Stimulated activated CD8-positive, alpha-beta memory T cell treated with anti-CD3 and anti-CD28 coated beads, Interleukin-7, amount 100 ng/mL, for 48 hours (primary cell): ENCODE measurements around the gene SOWAHB.
"Not testable (repeated sequence)": the region's sequence is repeated elsewhere in the genome, so short reads cannot be mapped to it uniquely, and the experiment has no call there.

Experiments used
- DNase-seq, 2 donors: peaks; one replicate each; pipeline ENCODE4 v3.0.0-alpha.2; 2020; ENCODE audit warnings: low read depth in 1 of 2; ENCODE audit errors: extremely low read depth in 1 of 2

SOWAHB gene

GRCh38 chr4:76895619-76896018, 2.3 kb downstream of the SOWAHB start:
- DNase-seq, result no peak

GRCh38 chr4:76894537-76895255, 3.2 kb downstream of the SOWAHB start:
- DNase-seq, result no peak

DNA sequence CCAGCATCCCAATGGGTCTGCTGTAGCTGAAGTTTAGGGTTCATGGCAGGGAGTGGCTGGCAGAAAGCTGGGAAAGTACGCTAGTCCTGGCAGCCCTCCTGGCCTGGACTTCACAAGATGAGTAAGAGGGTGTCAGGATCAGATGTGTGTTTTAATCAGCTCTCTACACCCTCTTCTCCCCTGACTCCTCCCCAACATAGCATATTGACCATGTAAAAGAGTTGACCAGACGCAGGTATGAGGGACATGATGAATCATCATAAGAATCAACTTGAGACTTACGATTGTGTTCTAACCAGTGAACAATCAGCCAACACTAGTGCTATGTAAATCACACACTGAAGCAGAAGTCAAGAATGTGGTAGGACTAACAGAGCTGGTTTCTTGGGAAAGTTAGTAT, 5.3 kb downstream of the SOWAHB start:
- no peak for DNase-seq

GRCh38 chr4:76892001-76892400, 5.9 kb downstream of the SOWAHB start:
- DNase-seq, result no peak

GRCh38 chr4:76886848-76887441, 11.0 kb downstream of the SOWAHB start:
- DNase-seq, result no peak

- DNase-seq, result no peak
Measured at GRCh38 chr4:76886214-76886613, 11.7 kb downstream of the SOWAHB start.

DNA sequence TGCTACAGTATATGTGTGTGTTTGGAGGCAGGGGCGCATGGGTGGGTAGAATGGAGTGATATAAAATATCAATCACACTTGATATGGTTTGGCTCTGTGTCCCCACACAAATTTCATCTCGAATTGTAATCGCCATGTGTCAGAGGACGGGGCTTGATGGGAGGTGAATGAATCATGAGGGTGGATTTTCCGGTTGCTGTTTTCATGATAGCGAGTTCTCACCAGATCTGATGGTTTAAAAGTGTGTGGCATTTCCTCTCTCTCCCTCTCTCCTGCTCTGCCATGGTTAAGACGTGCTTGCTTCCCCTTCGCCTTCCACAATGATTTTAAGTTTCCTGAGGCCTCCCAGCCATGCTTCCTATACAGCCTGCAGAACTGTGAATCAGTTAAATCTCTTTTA, 14.8 kb downstream of the SOWAHB start:
- DNase-seq, result no peak

GRCh38 chr4:76882630-76883029, 15.3 kb downstream of the SOWAHB start:
- no peak for DNase-seq

GRCh38 chr4:76881375-76881774, 16.6 kb downstream of the SOWAHB start:
- no peak for DNase-seq

DNA sequence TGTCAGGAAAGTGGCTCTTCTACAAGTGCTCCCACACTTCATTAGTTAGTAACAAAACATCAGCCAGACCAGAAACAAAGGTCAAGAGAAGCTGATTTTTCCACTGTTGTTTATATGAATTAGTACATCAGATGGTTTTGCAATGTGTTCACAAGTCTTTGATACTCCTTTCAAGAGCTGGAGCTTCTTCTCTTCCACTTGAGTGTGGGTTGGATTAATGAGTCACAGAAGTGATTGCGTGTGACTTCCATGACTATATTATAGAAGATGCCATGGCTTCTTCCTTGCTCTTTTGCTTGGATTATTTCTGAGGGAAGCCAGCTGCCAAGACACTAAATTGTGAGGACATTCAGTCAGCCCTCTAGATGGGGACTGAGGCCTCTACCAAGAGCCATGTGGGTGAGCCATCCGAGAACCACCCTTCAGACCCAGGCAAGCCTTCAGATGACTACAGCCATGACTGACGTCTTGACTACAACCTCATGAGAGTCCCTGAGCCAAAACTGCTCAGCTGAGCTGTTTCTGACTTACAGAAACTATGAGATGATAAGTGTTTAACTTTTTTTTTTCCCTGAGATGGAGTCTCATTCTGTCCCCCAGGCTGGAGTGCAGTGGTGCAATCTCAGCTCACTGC, 18.1 kb downstream of the SOWAHB start:
- no peak for DNase-seq

GRCh38 chr4:76878641-76879165, 19.2 kb downstream of the SOWAHB start:
- DNase-seq, result not testable (repeated sequence)

DNA sequence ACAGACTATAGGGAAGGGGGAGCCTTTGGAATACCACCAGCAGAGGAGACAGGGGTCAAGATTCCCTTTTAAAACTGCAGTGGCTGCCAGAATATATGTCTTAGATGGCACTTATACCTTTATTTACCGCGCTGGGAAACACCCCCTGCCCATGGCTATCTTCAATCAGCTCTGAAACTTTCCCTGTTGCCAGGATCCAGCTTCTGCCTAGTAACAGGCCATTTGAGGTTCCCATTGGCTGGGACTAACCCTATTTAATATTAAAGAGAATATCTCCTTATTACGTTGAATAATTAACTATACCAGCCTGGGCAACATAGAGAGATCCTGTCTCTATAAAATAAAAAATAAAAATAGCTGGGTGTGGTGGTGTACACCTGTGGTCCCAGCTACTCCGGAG, 23.8 kb downstream of the SOWAHB start:
- DNase-seq, result no peak

DNA sequence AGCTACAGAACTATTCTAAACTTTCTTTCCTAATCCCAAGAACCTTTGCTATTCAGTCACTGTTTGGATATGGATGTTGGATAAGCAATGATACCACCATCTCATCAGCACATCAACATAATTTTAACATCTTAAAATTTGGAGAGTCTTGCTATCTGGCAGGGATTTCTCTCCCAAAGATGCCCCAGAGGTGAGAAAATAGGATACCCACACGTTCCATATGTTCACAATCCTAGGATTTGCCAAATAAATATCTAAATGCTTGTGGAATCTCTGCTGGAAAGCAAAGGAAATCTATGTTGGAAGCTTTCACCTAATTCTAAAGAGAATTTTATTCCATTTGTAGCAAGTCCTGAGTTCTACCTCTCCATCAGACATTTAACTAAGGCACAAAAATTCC, 24.4 kb downstream of the SOWAHB start:
- no peak for DNase-seq

GRCh38 chr4:76872556-76872955, 25.4 kb downstream of the SOWAHB start:
- no peak for DNase-seq

- not testable (repeated sequence) for DNase-seq
Measured at GRCh38 chr4:76868780-76869179, 29.2 kb downstream of the SOWAHB start.

DNA sequence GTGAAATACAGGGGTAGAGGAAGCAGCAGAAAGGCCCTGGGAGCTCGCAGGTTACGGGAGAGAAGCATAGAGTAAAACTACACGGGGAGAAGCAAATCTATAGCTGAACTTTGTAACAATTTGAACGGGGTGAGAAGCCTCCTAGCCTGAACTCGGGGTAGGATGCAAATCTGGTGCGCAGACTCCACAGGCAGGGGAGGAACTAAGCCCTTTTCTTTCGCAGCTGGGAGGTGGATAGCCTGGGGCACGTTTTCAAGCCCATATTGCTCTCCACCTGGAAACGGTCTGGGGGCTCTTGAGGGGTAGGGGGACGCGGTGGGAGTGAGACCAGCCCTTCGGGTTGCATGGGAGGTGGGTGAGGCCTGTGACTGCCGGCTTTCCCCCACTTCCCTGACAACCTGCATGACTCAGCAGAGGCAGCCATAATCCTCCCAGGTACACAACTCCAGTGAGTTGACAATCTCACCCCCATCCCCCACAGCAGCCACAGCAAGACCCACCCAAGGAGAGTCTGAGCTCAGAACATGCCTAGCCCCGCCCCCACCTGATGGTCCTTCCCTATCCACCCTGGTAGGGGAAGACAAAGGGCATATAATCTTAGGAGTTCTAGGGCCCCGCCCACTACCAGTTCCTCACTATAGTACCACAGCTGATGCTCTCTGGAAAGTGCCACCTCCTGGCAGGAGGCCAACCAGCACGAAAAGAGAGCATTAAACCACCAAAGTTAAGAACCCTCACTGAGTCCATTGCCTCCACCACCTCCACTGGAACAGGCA, 29.9 kb downstream of the SOWAHB start:
- DNase-seq, result no peak

DNA sequence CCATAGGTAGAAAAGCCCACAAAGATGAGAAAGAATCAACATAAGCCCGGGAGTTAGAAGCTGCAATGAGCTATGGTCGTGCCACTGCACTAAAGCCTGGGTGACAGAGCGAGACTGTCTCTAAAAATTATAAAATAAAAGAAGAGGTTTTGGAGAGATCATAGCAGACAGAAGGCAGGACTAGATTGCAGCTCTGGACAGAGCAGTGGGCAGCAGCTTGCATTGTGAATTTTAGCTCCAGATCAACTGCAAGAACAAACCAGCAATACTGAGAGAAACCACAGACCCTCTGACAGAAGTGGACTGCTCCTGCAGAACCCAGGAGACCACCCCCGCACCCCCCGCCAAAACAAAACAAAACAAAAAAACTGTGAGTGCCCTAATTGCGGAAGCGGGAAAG, 30.6 kb downstream of the SOWAHB start:
- no peak for DNase-seq

DNA sequence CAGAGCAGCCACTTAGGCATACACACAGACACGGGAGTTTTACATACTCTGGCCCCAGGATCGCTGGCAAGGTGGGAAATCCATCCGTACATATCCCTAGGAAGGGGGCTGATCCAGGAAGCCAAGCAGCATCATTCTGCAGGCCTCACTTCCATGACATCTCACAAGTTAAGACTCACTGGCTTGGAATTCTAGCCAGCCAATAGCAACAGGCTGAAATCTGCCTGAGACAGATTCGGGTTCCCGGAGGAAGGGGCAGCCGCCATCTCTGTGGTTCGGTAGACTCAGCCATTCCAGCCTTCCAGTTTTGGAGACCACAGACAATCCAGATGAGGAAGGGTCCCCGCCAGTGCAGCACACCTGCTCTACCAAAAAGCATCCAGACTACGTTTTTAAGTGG, 31.3 kb downstream of the SOWAHB start:
- DNase-seq, result no peak

DNA sequence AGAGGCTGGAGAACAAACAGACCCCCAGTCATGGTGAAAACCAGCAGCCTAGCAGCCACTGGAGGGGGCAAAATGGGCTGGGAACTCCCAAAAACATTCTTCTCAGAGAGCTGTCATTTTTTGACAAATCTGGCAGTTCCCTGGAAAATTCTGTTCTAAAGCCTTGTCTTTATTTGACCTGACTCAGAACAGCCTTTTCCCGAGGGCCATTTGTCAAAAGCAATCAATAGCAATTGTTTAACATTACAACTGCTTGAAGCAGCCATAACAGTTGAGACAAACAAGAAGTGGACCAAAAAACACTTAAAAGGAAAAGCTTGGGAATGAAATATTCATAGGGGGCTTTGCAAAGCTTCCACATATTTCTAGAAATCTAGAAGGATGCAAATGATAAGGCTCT, 39.6 kb downstream of the SOWAHB start:
- no peak for DNase-seq

GRCh38 chr4:76857074-76857409, 40.9 kb downstream of the SOWAHB start:
- no peak for DNase-seq

GRCh38 chr4:76856243-76857073, 41.5 kb downstream of the SOWAHB start:
- DNase-seq, result no peak
